GM19023 (cell line): ENCODE results near the gene NRF1.

Experiments
- ATAC-seq: cut with Tn5 transposase; IDR thresholded peaks from one replicate; pipeline ENCODE4 v1.9.1; 2021; ENCODE audit warnings: mild to moderate bottlenecking, moderate library complexity; ENCODE audit not compliant: unreplicated experiment

NRF1 gene

GRCh38 chr7:129677796-129678195 is 66.3 kb downstream of the NRF1 start:
- ATAC-seq: no peak

GRCh38 chr7:129678606-129679005 is 67.1 kb downstream of the NRF1 start:
- no peak for ATAC-seq

- ATAC-seq: no peak
Observed at GRCh38 chr7:129680400-129680799, 68.9 kb downstream of the NRF1 start.

GRCh38 chr7:129684777-129685176 is 73.3 kb downstream of the NRF1 start:
- no peak for ATAC-seq

- no peak for ATAC-seq
Observed at GRCh38 chr7:129686063-129686462, 74.5 kb downstream of the NRF1 start.

GRCh38 chr7:129688503-129689222 is 77.1 kb downstream of the NRF1 start:
- no peak for ATAC-seq

GRCh38 chr7:129689995-129690581 is 78.6 kb downstream of the NRF1 start:
- ATAC-seq: no peak

- ATAC-seq: no peak
Observed at GRCh38 chr7:129690701-129691100, 79.2 kb downstream of the NRF1 start.

GRCh38 chr7:129698516-129699418 is 87.2 kb downstream of the NRF1 start:
- ATAC-seq: no peak

GRCh38 chr7:129702316-129702715 is 90.8 kb downstream of the NRF1 start:
- ATAC-seq: no peak

- no peak for ATAC-seq
Observed at GRCh38 chr7:129702761-129703338, 91.3 kb downstream of the NRF1 start.

- ATAC-seq: no peak
Observed at GRCh38 chr7:129703751-129704150, 92.2 kb downstream of the NRF1 start.

GRCh38 chr7:129707910-129708499 is 96.5 kb downstream of the NRF1 start:
- no peak for ATAC-seq

GRCh38 chr7:129713544-129713943 is 102.0 kb downstream of the NRF1 start:
- ATAC-seq: no peak

GRCh38 chr7:129714514-129715063 is 103.1 kb downstream of the NRF1 start:
- no peak for ATAC-seq

- no peak for ATAC-seq
Observed at GRCh38 chr7:129719980-129720732, 108.6 kb downstream of the NRF1 start.

GRCh38 chr7:129721068-129721467 is 109.5 kb downstream of the NRF1 start:
- ATAC-seq: no peak

GRCh38 chr7:129723679-129724078 is 112.2 kb downstream of the NRF1 start:
- no peak for ATAC-seq

- no peak for ATAC-seq
Observed at GRCh38 chr7:129724796-129725195, 113.3 kb downstream of the NRF1 start.

- no peak for ATAC-seq
Observed at GRCh38 chr7:129728875-129729467, 117.5 kb downstream of the NRF1 start.
